Adrenal gland (tissue), 12 donors: ENCODE measurements around the gene ADCY4. TPM values are rescaled to one million over a fixed set of nuclear protein-coding genes. Genes with fewer than 3 reads are reported as not detected.

Experiments used
- DNase-seq, 7 donors: peaks; one replicate each; pipeline ENCODE4 v3.0.0-alpha.2; 2019 to 2020
- H3K27ac ChIP-seq, 5 donors: fragments of 200-600 bp; sonication (generic) in 4 of 5; 1 replicate in 3 of 5; 2 replicates in 2 of 5; pipeline versions ENCODE4 v1.5.1 to v1.8.0; 2016 to 2020; ENCODE audit warnings: mild to moderate bottlenecking in 1 of 5
- H3K27me3 ChIP-seq: fragments of 200-600 bp; 2 replicates; pipeline ENCODE4 v1.8.0; 2021
- H3K36me3 ChIP-seq, 2 donors: fragments of 200-600 bp; replicated peaks in 1 of 2; 1 replicate in 1 of 2; 2 replicates in 1 of 2; pipeline versions ENCODE4 v1.5.1 to v1.8.0; 2018 to 2022
- H3K4me1 ChIP-seq, 2 donors: fragments of 200-600 bp; replicated peaks in 1 of 2; 1 replicate in 1 of 2; 2 replicates in 1 of 2; pipeline versions ENCODE4 v1.5.1 to v1.8.0; 2018 to 2021
- H3K4me3 ChIP-seq, 4 donors: fragments of 200-600 bp; sonication (generic) in 3 of 4; one replicate each; pipeline ENCODE4 v1.5.1; 2016 to 2018
- H3K9me3 ChIP-seq, 3 donors: fragments of 200-600 bp; sonication (generic) in 1 of 3; replicated peaks in 1 of 3; 1 replicate in 2 of 3; 2 replicates in 1 of 3; pipeline versions ENCODE4 v1.5.1 to v1.8.0; 2016 to 2021
- POLR2A ChIP-seq, 2 donors: fragments of 450-650 bp; IDR thresholded peaks; one replicate each; pipeline ENCODE4 v1.6.1; 2017; ENCODE audit warnings: antibody characterized with exemption in 2 of 2, mild to moderate bottlenecking in 2 of 2, moderate library complexity in 1 of 2
- WGBS, 4 donors: extraction: QIAGEN DNeasy Blood & Tissue Kit in 2 of 4; methylation state at CpG; one replicate each; pipeline versions ENCODE4 v1.1.5 to v1.1.7; 2013 to 2017; 5-methylcytosine and 5-hydroxymethylcytosine counted together
- intact Hi-C, 2 donors: fragments of 100-400 bp; cut with DNase I; formaldehyde crosslinking; loops; one replicate each; pipeline versions ENCODE4 v1.14.1 to v1.15.0; 2022 to 2023
- polyA plus RNA-seq, 3 donors: library from polyadenylated mRNA; stranded (reverse); fragments of 200-250 nt in 2 of 3; fragments of 350-450 nt in 1 of 3; fragmentation: Illumina TruSeq in 1 of 3; extraction: RNeasy Lipid Tissue Mini Kit (QIAGEN cat#74804) in 1 of 3; gene quantifications; one replicate each; pipeline ENCODE4 v1.2.3, GENCODE V29; 2013 to 2014
- total RNA-seq, 9 donors: library from RNA; depleted of rRNA in 4 of 9; stranded (reverse); fragments of >200 nt in 4 of 9; fragments of 120-200 nt in 1 of 9; fragmentation: NEBNext Ultra II Directional in 1 of 9; extraction: Animal tissue kit (Norgen Biotek cat#: 25700) in 1 of 9; gene quantifications; one replicate each; pipeline versions ENCODE4 v1.1.0 to v1.2.4, GENCODE V29; 2013 to 2023
- TF ChIP-seq, protein P1 (sequence below), 6 experiments: fragments of 450-650 bp in 4 of 6; fragments of 200-600 bp in 2 of 6; sonication (generic) in 1 of 6; IDR thresholded peaks; 1 replicate in 5 of 6; 2 replicates in 1 of 6; pipeline versions ENCODE4 v1.5.1 to v1.8.0; 2016 to 2021; ENCODE audit warnings: antibody characterized with exemption in 6 of 6, mild to moderate bottlenecking in 2 of 6, moderate library complexity in 1 of 6
- donor health status: healthy with polysubstance abuse.
- donor health status: Bipolar disorder and iron deficiency.
- donor health status: DM: yes; HTN: yes; CAD: no.
- donor health status: DM: no; HTN: no; CAD: no.
- donor health status: DM: no; HTN: no; CAD: no.
- donor health status: DM: yes; HTN: yes; CAD: no.

ADCY4 gene
- total and polyA plus RNA-seq, 12 donors = 3.9 to 70.1 (median 13.1) TPM

DNA sequence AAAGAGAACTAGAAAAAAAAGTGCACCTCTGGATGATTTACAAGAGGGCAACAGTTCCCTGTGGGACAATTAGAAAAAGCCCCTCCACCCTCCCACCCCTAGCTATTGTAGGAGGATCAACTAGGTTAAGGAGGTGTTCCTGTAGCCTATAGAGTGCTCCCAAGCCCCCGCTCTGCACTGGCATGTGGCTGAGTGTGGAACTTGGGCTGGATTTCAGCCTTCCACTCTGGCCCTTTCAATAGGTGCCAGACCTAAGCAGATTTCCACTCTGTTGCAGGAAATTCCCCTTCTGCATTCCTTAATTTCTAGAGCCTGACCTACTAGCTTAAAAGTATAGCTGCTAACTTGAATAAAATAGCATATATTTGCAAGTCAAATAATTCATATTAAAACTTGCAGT, 35.9 kb upstream of the ADCY4 start:
- Histone ChIP-seq H3K27ac (no peak overlapping the region), H3K4me1 (peaks cover 10 to 20% of the 10 kb centered on the region in 2 donors), H3K9me3 (no peaks in the 10 kb centered on the region), H3K36me3 (no peaks in the 10 kb centered on the region), H3K27me3 (no peaks in the 10 kb centered on the region), H3K4me3 (no peak overlapping the region)
- WGBS, 4 donors = 81 to 100% (median 89%) methylated on average over 1 of the region's 1 CpG
- TF ChIP-seq, protein P1, sequence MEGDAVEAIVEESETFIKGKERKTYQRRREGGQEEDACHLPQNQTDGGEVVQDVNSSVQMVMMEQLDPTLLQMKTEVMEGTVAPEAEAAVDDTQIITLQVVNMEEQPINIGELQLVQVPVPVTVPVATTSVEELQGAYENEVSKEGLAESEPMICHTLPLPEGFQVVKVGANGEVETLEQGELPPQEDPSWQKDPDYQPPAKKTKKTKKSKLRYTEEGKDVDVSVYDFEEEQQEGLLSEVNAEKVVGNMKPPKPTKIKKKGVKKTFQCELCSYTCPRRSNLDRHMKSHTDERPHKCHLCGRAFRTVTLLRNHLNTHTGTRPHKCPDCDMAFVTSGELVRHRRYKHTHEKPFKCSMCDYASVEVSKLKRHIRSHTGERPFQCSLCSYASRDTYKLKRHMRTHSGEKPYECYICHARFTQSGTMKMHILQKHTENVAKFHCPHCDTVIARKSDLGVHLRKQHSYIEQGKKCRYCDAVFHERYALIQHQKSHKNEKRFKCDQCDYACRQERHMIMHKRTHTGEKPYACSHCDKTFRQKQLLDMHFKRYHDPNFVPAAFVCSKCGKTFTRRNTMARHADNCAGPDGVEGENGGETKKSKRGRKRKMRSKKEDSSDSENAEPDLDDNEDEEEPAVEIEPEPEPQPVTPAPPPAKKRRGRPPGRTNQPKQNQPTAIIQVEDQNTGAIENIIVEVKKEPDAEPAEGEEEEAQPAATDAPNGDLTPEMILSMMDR (IDR thresholded peaks at IDR 0.05) = no peak
- TF ChIP-seq POLR2A (IDR thresholded peaks at IDR 0.05) = no peak
- DNase-seq = peak in 1 of 7 donors; percentile 39
- intact Hi-C loops = no loop called here

DNA sequence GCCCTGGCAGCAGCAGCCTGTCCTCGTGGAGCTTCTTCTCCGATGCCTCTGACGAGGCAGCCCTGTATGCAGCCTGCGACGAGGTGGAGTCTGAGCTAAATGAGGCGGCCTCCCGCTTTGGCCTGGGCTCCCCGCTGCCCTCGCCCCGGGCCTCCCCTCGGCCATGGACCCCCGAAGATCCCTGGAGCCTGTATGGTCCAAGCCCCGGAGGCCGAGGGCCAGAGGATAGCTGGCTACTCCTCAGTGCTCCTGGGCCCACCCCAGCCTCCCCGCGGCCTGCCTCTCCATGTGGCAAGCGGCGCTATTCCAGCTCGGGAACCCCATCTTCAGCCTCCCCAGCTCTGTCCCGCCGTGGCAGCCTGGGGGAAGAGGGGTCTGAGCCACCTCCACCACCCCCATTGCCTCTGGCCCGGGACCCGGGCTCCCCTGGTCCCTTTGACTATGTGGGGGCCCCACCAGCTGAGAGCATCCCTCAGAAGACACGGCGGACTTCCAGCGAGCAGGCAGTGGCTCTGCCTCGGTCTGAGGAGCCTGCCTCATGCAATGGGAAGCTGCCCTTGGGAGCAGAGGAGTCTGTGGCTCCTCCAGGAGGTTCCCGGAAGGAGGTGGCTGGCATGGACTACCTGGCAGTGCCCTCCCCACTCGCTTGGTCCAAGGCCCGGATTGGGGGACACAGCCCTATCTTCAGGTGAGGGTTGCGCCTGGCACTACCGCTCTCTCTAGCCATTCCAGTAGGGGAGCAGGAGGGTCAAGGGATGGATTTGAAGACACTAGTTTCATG, 35.2 kb upstream of the ADCY4 start:
- DNase-seq = peak in 1 of 7 donors; percentile 49
- TF ChIP-seq POLR2A (IDR thresholded peaks at IDR 0.05) = no peak
- TF ChIP-seq, protein P1 (IDR thresholded peaks at IDR 0.05) = no peak
- Histone ChIP-seq H3K4me1 (peaks cover 11 to 27% of the 10 kb centered on the region in 2 donors), H3K9me3 (no peaks in the 10 kb centered on the region), H3K4me3 (no peak overlapping the region), H3K36me3 (no peaks in the 10 kb centered on the region), H3K27me3 (no peaks in the 10 kb centered on the region), H3K27ac (no peak overlapping the region)
- intact Hi-C loops = loop anchor here (5.0 kb wide), 2 partner anchors 47 to 62 kb away; no protein-coding TSS in a partner anchor
- 83 to 89% (median 87%) methylated on average over 12 to 32 of the region's 32 CpGs for WGBS, 4 donors

DNA sequence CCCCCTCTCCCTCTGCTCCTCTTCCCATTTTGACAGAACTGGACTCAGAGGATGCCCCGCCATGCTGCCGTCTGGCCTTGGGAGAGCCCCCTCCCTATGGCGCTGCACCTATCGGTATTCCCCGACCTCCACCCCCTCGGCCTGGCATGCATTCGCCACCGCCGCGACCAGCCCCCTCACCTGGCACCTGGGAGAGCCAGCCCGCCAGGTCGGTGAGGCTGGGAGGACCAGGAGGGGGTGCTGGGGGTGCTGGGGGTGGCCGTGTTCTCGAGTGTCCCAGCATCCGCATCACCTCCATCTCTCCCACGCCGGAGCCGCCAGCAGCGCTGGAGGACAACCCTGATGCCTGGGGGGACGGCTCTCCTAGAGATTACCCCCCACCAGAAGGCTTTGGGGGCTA, 34.6 kb upstream of the ADCY4 start:
- intact Hi-C loops = loop anchor here (5.0 kb wide), 2 partner anchors 48 to 63 kb away; no protein-coding TSS in a partner anchor
- no peaks in the 10 kb centered on the region for H3K9me3 ChIP-seq
- no peaks in the 10 kb centered on the region for H3K36me3 ChIP-seq
- no peak for DNase-seq
- peak overlapping the region in 1 of 4 donors; percentile 83 for H3K4me3 ChIP-seq
- H3K4me1 ChIP-seq = peaks cover 11 to 27% of the 10 kb centered on the region in 2 donors
- no peaks in the 10 kb centered on the region for H3K27me3 ChIP-seq
- TF ChIP-seq, protein P1 (IDR thresholded peaks at IDR 0.05) = no peak
- TF ChIP-seq POLR2A (IDR thresholded peaks at IDR 0.05) = no peak
- H3K27ac ChIP-seq = peak overlapping the region in 4 of 5 donors; percentile 61 to 97 (median 86)
- WGBS, 4 donors = 81 to 92% (median 86%) methylated on average over 16 to 20 of the region's 20 CpGs

DNA sequence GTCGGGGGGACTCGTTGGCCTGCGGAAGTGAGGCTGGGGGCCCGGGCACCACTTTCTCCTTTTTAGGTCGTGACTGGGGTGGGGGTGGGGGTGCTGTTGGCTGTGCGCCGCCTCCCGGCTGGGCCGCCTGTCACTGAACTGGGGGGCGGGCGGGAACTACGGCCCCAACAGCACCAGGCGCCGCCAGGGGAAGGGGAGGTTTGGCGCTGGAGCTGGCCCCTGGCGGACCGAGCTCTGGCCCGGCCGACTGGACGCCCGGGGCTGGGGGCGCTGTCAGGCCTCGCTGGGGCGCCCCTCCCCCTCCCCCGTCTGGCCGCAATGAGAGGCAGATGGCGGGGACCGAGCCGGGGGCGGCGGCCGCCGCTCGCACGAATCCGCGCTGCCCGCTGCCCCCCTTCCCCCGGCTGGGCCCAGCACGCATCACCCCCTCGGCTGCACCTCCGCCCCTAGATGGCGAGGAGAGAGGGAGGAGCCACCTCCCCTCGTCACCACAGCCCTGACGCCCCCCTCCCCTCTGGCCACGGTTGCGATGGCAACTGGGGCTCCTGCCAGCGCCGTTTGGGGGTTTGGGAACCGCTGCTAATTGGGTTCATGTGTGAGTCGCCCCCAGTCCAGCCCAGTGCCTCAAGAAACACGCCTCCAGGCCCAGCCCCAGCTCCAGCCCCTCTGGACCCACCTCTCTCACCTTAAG, 33.8 kb upstream of the ADCY4 start:
- 2 to 40% (median 5%) methylated on average over 1 to 46 of the region's 52 CpGs; no CpG with 5 or more reads in 1 of the 4 donors for WGBS, 4 donors
- no peaks in the 10 kb centered on the region for H3K9me3 ChIP-seq
- peak overlapping the region; percentile 53 to 97 (median 84) for H3K27ac ChIP-seq
- H3K4me3 ChIP-seq = peak overlapping the region in 2 of 4 donors; percentile 59 to 83
- TF ChIP-seq, protein P1 (IDR thresholded peaks at IDR 0.05) = peak in 1 of 6 experiments; percentile 7
- TF ChIP-seq POLR2A (IDR thresholded peaks at IDR 0.05) = peak in 1 of 2 donors; percentile 20
- no peaks in the 10 kb centered on the region for H3K36me3 ChIP-seq
- peak; percentile 55 to 75 (median 57) for DNase-seq
- peaks cover 11 to 27% of the 10 kb centered on the region in 2 donors for H3K4me1 ChIP-seq
- H3K27me3 ChIP-seq = no peaks in the 10 kb centered on the region
- intact Hi-C loops = loop anchor here (5.0 kb wide), 2 partner anchors 49 to 64 kb away; no protein-coding TSS in a partner anchor
